ENCODE results near the gene NUP93. TPM values are rescaled to one million over a fixed set of nuclear protein-coding genes. Genes with fewer than 3 reads are reported as not detected.
A peak's percentile ranks its signal among the peaks of the same experiment; 100 is the strongest.
"Not testable (repeated sequence)": the region's sequence is repeated elsewhere in the genome, so short reads cannot be mapped to it uniquely, and the experiment has no call there.

Gene NUP93
- polyA plus RNA-seq, 1 of the 3 experiments (the other 2 are of a cell fraction), result 43.1 TPM

GRCh38 chr16:56807011-56807675, 77.2 kb downstream of the NUP93 start (continued):
- TF ChIP-seq EP300 (IDR thresholded peaks at IDR 0.05; ENCODE audit: borderline replicate concordance in 1 of 2, low read depth in 1 of 2, low read length in 1 of 2) (peak in 1 of 2 experiments; percentile 41; a peak in 1 of 4 replicates), MEF2A (IDR thresholded peaks at IDR 0.05; ENCODE audit: borderline replicate concordance, low read depth) (no peak), RAD21 (IDR thresholded peaks at IDR 0.05; ENCODE audit: low read length) (no peak), RXRA (IDR thresholded peaks at IDR 0.05; ENCODE audit: borderline replicate concordance, low read depth) (no peak), JUND (IDR thresholded peaks at IDR 0.05) (peak; percentile 84), TCF12 (IDR thresholded peaks at IDR 0.05) (peak; percentile 46; the same call in 1 of the 2 replicates), POLR2AphosphoS5 (IDR thresholded peaks at IDR 0.05; ENCODE audit: low read depth, low read length) (no peak), NFIC (IDR thresholded peaks at IDR 0.05; ENCODE audit: borderline replicate concordance) (no peak; the same call in 1 of the 2 replicates)

GRCh38 chr16:56807676-56808067, 77.7 kb downstream of the NUP93 start:
- CTCF ChIA-PET; H3K9ac ChIP-seq; H2AFZ ChIP-seq (ENCODE audit: low read depth); H3K9me2 ChIP-seq; H4K20me1 ChIP-seq (ENCODE audit: insufficient read depth); DNase-seq; H3K4me3 ChIP-seq (ENCODE audit: low read depth in 2 of 2, low read length in 1 of 2); H3K27me3 ChIP-seq (ENCODE audit: insufficient read depth); H3K9me3 ChIP-seq; H3K79me2 ChIP-seq (ENCODE audit: insufficient read depth): not testable (repeated sequence)
- 0 out of 4 replicates have a peak, but pooled peaks of 1 of the 2 experiments have one; percentile 1 for TF ChIP-seq EP300 (IDR thresholded peaks at IDR 0.05; ENCODE audit: borderline replicate concordance in 1 of 2, low read depth in 1 of 2, low read length in 1 of 2)
- H3K27ac ChIP-seq (ENCODE audit: low read depth in 2 of 2, low read length in 1 of 2), result peak overlapping the region in 1 of 2 experiments; percentile 69; a peak in 2 of 4 replicates
- WGBS (ENCODE audit: low lambda C conversion rate), result 87% methylated on average over 9 of the region's 9 CpGs
- H3F3A ChIP-seq (replicated peaks; ENCODE audit: insufficient read depth), result peaks cover 19% of the 10 kb centered on the region
- POLR2A ChIA-PET, result interaction anchor here (0.6 kb wide), 1 partner anchor 322 kb away, joined by 3 read pairs; no protein-coding TSS in a partner anchor
- H3K4me2 ChIP-seq, result 0 out of 2 replicates have a peak overlapping the region, but pooled peaks have one; percentile 42
- peaks cover 7 to 20% of the 10 kb centered on the region in 2 experiments for H3K36me3 ChIP-seq (replicated peaks in 1 of 2; ENCODE audit: control insufficient read depth in 1 of 2, insufficient read depth in 2 of 2, low read length in 1 of 2)
- H3K4me1 ChIP-seq (ENCODE audit: control insufficient read depth in 1 of 2, insufficient read depth in 2 of 2, low read depth in 1 of 2, low read length in 1 of 2), result peaks cover 4 to 18% of the 10 kb centered on the region in 2 experiments

DNA sequence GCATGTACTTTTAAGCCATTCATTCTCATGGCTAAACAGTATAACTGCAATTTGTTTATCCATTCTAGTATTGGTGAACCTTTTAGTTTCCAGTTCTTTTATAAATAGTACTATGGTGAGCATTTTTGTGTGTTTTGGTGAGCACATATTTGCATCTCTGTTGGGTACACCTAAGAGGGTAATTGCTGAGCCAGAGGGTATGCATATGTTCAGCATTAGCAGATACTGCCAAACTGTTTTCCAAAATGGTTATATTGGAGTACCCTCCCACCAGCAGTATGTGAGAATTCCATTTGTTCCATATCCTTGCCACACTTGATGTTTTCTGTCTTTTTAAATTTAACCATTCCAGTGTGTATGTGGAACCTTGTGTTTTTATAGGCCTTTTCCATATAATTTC, 81.0 kb downstream of the NUP93 start:
- TF ChIP-seq GATA2 (CRISPR knock-in tag; IDR thresholded peaks at IDR 0.05) (no peak), ELF1 (IDR thresholded peaks at IDR 0.05) (no peak), RCOR1 (IDR thresholded peaks at IDR 0.05; ENCODE audit: low read length) (no peak), USF1 (IDR thresholded peaks at IDR 0.05; ENCODE audit: borderline replicate concordance, low read depth) (no peak), MXI1 (IDR thresholded peaks at IDR 0.05; ENCODE audit: low read depth, low read length) (no peak), RXRA (IDR thresholded peaks at IDR 0.05; ENCODE audit: borderline replicate concordance, low read depth) (no peak), TAF1 (IDR thresholded peaks at IDR 0.05; ENCODE audit: borderline replicate concordance, low read depth, low read length) (no peak), YY1 (IDR thresholded peaks at IDR 0.05; ENCODE audit: low read depth) (no peak), ZBTB33 (IDR thresholded peaks at IDR 0.05; ENCODE audit: borderline replicate concordance, low read depth) (no peak), NFIC (IDR thresholded peaks at IDR 0.05; ENCODE audit: borderline replicate concordance) (no peak), POLR2AphosphoS5 (IDR thresholded peaks at IDR 0.05; ENCODE audit: low read depth, low read length) (no peak)
- TF ChIP-seq, protein P1, sequence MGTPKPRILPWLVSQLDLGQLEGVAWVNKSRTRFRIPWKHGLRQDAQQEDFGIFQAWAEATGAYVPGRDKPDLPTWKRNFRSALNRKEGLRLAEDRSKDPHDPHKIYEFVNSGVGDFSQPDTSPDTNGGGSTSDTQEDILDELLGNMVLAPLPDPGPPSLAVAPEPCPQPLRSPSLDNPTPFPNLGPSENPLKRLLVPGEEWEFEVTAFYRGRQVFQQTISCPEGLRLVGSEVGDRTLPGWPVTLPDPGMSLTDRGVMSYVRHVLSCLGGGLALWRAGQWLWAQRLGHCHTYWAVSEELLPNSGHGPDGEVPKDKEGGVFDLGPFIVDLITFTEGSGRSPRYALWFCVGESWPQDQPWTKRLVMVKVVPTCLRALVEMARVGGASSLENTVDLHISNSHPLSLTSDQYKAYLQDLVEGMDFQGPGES (IDR thresholded peaks at IDR 0.05; ENCODE audit: low read depth, low read length), result no peak
- TF ChIP-seq, protein P2, sequence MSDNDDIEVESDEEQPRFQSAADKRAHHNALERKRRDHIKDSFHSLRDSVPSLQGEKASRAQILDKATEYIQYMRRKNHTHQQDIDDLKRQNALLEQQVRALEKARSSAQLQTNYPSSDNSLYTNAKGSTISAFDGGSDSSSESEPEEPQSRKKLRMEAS (IDR thresholded peaks at IDR 0.05; ENCODE audit: low read depth), result no peak
- Histone ChIP-seq H3K27ac (ENCODE audit: low read depth in 2 of 2, low read length in 1 of 2) (no peak overlapping the region), H3K9ac (no peak overlapping the region), H3F3A (replicated peaks; ENCODE audit: insufficient read depth) (peaks cover 20% of the 10 kb centered on the region), H3K4me2 (no peak overlapping the region), H4K20me1 (ENCODE audit: insufficient read depth) (no peaks in the 10 kb centered on the region), H3K9me2 (no peaks in the 10 kb centered on the region), H3K27me3 (ENCODE audit: insufficient read depth) (no peaks in the 10 kb centered on the region), H3K4me3 (ENCODE audit: low read depth in 2 of 2, low read length in 1 of 2) (no peak overlapping the region), H2AFZ (ENCODE audit: low read depth) (no peak overlapping the region), H3K79me2 (ENCODE audit: insufficient read depth) (no peaks in the 10 kb centered on the region; the same call in 1 of the 2 replicates), H3K36me3 (replicated peaks in 1 of 2; ENCODE audit: control insufficient read depth in 1 of 2, insufficient read depth in 2 of 2, low read length in 1 of 2) (peaks cover 8 to 12% of the 10 kb centered on the region in 2 experiments), H3K9me3 (no peaks in the 10 kb centered on the region), H3K4me1 (ENCODE audit: control insufficient read depth in 1 of 2, insufficient read depth in 2 of 2, low read depth in 1 of 2, low read length in 1 of 2) (peaks cover 6 to 28% of the 10 kb centered on the region in 2 experiments)
- POLR2A ChIA-PET, result no interaction called here
- no peak for DNase-seq
- CTCF ChIA-PET, result interaction anchor here (1.2 kb wide), 1 partner anchor 22 kb away, joined by 4 read pairs; no protein-coding TSS in a partner anchor
